Smooth muscle cell (in vitro differentiated cells): ENCODE results near the gene RPS16. TPM values are rescaled to one million over a fixed set of nuclear protein-coding genes. Genes with fewer than 3 reads are reported as not detected.
"Not testable (repeated sequence)": the region's sequence is repeated elsewhere in the genome, so short reads cannot be mapped to it uniquely, and the experiment has no call there.

Source experiments
- DNase-seq: peaks from one replicate; lab custom pipeline; 2025; ENCODE audit not compliant: unreplicated experiment; lab: John Stamatoyannopoulos, UW
- H2AFZ ChIP-seq: fragments of 200-600 bp; sonication (generic); 2 replicates; pipeline ENCODE4 v1.6.0; 2016; ENCODE audit warnings: antibody characterized with exemption, low read depth, mild to moderate bottlenecking
- H3F3A ChIP-seq: fragments of 200-600 bp; sonication (generic); 2 replicates; pipeline ENCODE4 v1.6.0; 2017; ENCODE audit warnings: antibody characterized with exemption, low read depth
- H3K27ac ChIP-seq: fragments of 200-600 bp; sonication (generic); 2 replicates; pipeline ENCODE4 v1.5.1; 2016; ENCODE audit warnings: low read depth, mild to moderate bottlenecking
- H3K27me3 ChIP-seq: fragments of 200-600 bp; sonication (generic); 2 replicates; pipeline ENCODE4 v1.6.1; 2016; ENCODE audit warnings: low read depth, mild to moderate bottlenecking
- H3K36me3 ChIP-seq: fragments of 200-600 bp; sonication (generic); 2 replicates; pipeline ENCODE4 v1.5.1; 2016; ENCODE audit warnings: low read depth
- H3K4me1 ChIP-seq: fragments of 200-600 bp; sonication (generic); 2 replicates; pipeline ENCODE4 v1.5.1; 2016; ENCODE audit warnings: low read depth
- H3K4me2 ChIP-seq: fragments of 200-600 bp; sonication (generic); 2 replicates; pipeline ENCODE4 v1.6.0; 2016; ENCODE audit warnings: mild to moderate bottlenecking
- H3K4me3 ChIP-seq: fragments of 200-600 bp; sonication (generic); 2 replicates; pipeline ENCODE4 v1.5.1; 2016; ENCODE audit warnings: mild to moderate bottlenecking
- H3K79me2 ChIP-seq: fragments of 200-600 bp; sonication (generic); 2 replicates; pipeline ENCODE4 v1.6.0; 2016; ENCODE audit warnings: low read depth, mild to moderate bottlenecking
- H3K9ac ChIP-seq: fragments of 200-600 bp; sonication (generic); 2 replicates; pipeline ENCODE4 v1.6.0; 2016; ENCODE audit warnings: low read depth
- H3K9me3 ChIP-seq: fragments of 200-600 bp; sonication (generic); replicated peaks from 2 replicates; pipeline ENCODE4 v1.5.1; 2016; ENCODE audit warnings: low read depth
- H4K20me1 ChIP-seq: fragments of 200-600 bp; sonication (generic); 2 replicates; pipeline ENCODE4 v1.6.0; 2016; ENCODE audit warnings: low read depth
- WGBS: methylation state at CpG from one replicate; pipeline ENCODE4 v1.1.7; 2016; ENCODE audit warnings: low lambda C conversion rate; 5-methylcytosine and 5-hydroxymethylcytosine counted together
- polyA plus RNA-seq: library from polyadenylated mRNA; unstranded; fragments of >200 nt; fragmentation: Nextera tagmentation; extraction: Ambion mirVana; gene quantifications from 2 replicates; pipeline ENCODE4 v1.2.1, GENCODE V29; 2016
- total RNA-seq: library from RNA; depleted of rRNA; stranded (reverse); fragments of >200 nt; gene quantifications from 2 replicates; pipeline ENCODE4 v1.2.3, GENCODE V29; 2014
- TF ChIP-seq, protein P1 (sequence below): fragments of 200-600 bp; sonication (generic); IDR thresholded peaks from 2 replicates; pipeline ENCODE4 v1.5.1; 2017; ENCODE audit warnings: borderline replicate concordance, mild to moderate bottlenecking, antibody characterized with exemption; ENCODE audit not compliant: insufficient read depth, poor library complexity, severe bottlenecking

RPS16 gene
- total and polyA plus RNA-seq, 2 experiments from 2014 or later: 97.1 to 539 TPM

DNA sequence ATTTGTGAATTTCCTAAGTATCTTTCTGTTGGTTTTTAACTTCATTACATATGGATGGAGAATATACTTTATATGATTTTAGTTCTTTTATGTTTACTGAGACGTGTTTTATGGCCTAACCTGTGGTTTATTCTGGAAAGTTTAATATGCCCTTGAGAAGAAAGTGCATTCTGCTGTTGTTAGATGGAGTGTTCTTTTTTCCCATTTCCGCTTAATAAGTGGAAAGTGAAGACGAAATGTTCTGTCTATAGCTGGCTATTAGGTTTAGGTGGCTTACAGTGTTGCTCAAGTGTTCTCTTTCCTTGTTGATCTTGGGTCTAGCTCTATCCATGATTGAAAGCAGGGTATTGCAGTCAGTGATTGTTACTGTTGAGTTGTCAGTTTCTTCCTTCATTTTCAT, 27.7 kb upstream of the RPS16 start:
- 76% methylated on average over 3 of the region's 3 CpGs for WGBS
- no peak overlapping the region for H3K27ac ChIP-seq
- no peak overlapping the region for H2AFZ ChIP-seq
- H3K27me3 ChIP-seq: no peaks in the 10 kb centered on the region
- H3K4me3 ChIP-seq: no peak overlapping the region
- H3K4me2 ChIP-seq: no peak overlapping the region
- H3K9me3 ChIP-seq: no peaks in the 10 kb centered on the region
- TF ChIP-seq, protein P1, sequence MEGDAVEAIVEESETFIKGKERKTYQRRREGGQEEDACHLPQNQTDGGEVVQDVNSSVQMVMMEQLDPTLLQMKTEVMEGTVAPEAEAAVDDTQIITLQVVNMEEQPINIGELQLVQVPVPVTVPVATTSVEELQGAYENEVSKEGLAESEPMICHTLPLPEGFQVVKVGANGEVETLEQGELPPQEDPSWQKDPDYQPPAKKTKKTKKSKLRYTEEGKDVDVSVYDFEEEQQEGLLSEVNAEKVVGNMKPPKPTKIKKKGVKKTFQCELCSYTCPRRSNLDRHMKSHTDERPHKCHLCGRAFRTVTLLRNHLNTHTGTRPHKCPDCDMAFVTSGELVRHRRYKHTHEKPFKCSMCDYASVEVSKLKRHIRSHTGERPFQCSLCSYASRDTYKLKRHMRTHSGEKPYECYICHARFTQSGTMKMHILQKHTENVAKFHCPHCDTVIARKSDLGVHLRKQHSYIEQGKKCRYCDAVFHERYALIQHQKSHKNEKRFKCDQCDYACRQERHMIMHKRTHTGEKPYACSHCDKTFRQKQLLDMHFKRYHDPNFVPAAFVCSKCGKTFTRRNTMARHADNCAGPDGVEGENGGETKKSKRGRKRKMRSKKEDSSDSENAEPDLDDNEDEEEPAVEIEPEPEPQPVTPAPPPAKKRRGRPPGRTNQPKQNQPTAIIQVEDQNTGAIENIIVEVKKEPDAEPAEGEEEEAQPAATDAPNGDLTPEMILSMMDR: no peak
- H4K20me1 ChIP-seq: peaks cover 50% of the 10 kb centered on the region
- DNase-seq: no peak
- H3K4me1 ChIP-seq: no peaks in the 10 kb centered on the region
- no peaks in the 10 kb centered on the region for H3F3A ChIP-seq
- H3K36me3 ChIP-seq: no peaks in the 10 kb centered on the region
- H3K79me2 ChIP-seq: peaks cover 14% of the 10 kb centered on the region
- H3K9ac ChIP-seq: no peak overlapping the region

DNA sequence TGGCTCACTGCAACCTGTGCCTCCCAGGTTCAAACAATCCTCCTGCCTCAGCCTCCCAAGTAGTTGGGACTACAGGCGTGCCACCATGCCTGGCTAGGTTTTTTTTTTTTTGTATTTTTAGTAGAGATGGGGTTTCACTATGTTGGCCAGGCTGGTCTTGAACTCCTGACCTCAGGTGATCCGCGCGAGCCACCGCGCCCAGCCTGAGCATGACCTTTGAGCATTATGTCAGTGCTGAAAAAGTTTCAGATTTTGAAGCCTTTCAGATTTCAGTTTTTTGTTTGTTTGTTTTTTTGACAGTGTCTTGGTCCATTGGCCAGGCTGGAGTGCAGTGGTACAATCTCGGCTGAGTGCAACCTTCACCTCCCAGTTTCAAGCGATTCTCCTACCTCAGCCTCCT, 15.5 kb upstream of the RPS16 start:
- H3K36me3 ChIP-seq, H2AFZ ChIP-seq, H3F3A ChIP-seq, H3K4me2 ChIP-seq, DNase-seq, H3K4me3 ChIP-seq, H3K4me1 ChIP-seq, H3K9ac ChIP-seq, H3K9me3 ChIP-seq, H3K27ac ChIP-seq, H3K27me3 ChIP-seq: not testable (repeated sequence)
- H4K20me1 ChIP-seq: peaks cover 94% of the 10 kb centered on the region
- 99% methylated on average over 8 of the region's 8 CpGs for WGBS
- peaks cover 91% of the 10 kb centered on the region for H3K79me2 ChIP-seq

- H3K4me1 ChIP-seq: peaks cover 10% of the 10 kb centered on the region
- H2AFZ ChIP-seq: no peak overlapping the region
- H3F3A ChIP-seq: peaks cover 5% of the 10 kb centered on the region
- peak overlapping the region; percentile 88 for H3K27ac ChIP-seq
- TF ChIP-seq, protein P1: no peak
- H3K9ac ChIP-seq: peak overlapping the region; percentile 62
- no peaks in the 10 kb centered on the region for H3K27me3 ChIP-seq
- H3K79me2 ChIP-seq: peaks cover 95% of the 10 kb centered on the region
- H4K20me1 ChIP-seq: peaks cover 83% of the 10 kb centered on the region
- no peak overlapping the region for H3K4me2 ChIP-seq
- H3K36me3 ChIP-seq: no peaks in the 10 kb centered on the region
- no peak overlapping the region for H3K4me3 ChIP-seq
- WGBS: 89% methylated on average over 8 of the region's 8 CpGs
- H3K9me3 ChIP-seq: no peaks in the 10 kb centered on the region
- DNase-seq: no peak
Observed at GRCh38 chr19:39449116-39449797, 13.5 kb upstream of the RPS16 start.

GRCh38 chr19:39448271-39448670, 12.5 kb upstream of the RPS16 start:
- Histone ChIP-seq H3F3A (peaks cover 5% of the 10 kb centered on the region), H3K4me3 (no peak overlapping the region), H3K4me2 (peak overlapping the region; percentile 97), H3K36me3 (no peaks in the 10 kb centered on the region), H3K4me1 (peaks cover 11% of the 10 kb centered on the region), H4K20me1 (peaks cover 73% of the 10 kb centered on the region), H3K27ac (peak overlapping the region; percentile 88), H3K79me2 (peaks cover 85% of the 10 kb centered on the region), H2AFZ (no peak overlapping the region), H3K9ac (peak overlapping the region; percentile 62), H3K9me3 (no peaks in the 10 kb centered on the region), H3K27me3 (no peaks in the 10 kb centered on the region)
- 74% methylated on average over 3 of the region's 3 CpGs for WGBS
- TF ChIP-seq, protein P1: no peak
- no peak for DNase-seq
